CD14-positive monocyte (primary cell): ENCODE results near the gene IRX4. TPM values are rescaled to one million over a fixed set of nuclear protein-coding genes. Genes with fewer than 3 reads are reported as not detected.

Source experiments
- DNase-seq, 3 donors: peaks; one replicate each; pipeline ENCODE4 v3.0.0-alpha.2; 2011 to 2022
- H2AFZ ChIP-seq: 2 replicates; pipeline ENCODE4 v1.6.0; 2012; ENCODE audit warnings: mild to moderate bottlenecking, low read depth, low read length, inconsistent platforms; ENCODE audit not compliant: insufficient read depth, poor library complexity, severe bottlenecking
- H3K27ac ChIP-seq, 2 donors: 1 replicate in 1 of 2; 2 replicates in 1 of 2; pipeline ENCODE4 v1.5.1; 2012 to 2013; ENCODE audit warnings: low read length in 2 of 2, control low read depth in 1 of 2, inconsistent platforms in 1 of 2, low read depth in 1 of 2, mild to moderate bottlenecking in 1 of 2
- H3K27me3 ChIP-seq, 2 donors: one replicate each; pipeline versions ENCODE4 v1.6.0 to v1.6.1; 2011 to 2013; ENCODE audit warnings: low read length in 2 of 2; ENCODE audit not compliant: control insufficient read depth in 2 of 2, insufficient read depth in 2 of 2
- H3K36me3 ChIP-seq, 2 donors: replicated peaks in 1 of 2; 1 replicate in 1 of 2; 2 replicates in 1 of 2; pipeline versions ENCODE4 v1.5.1 to v1.6.1; 2012 to 2013; ENCODE audit warnings: low read length in 2 of 2, control low read depth in 1 of 2, inconsistent platforms in 1 of 2, mild to moderate bottlenecking in 1 of 2; ENCODE audit not compliant: insufficient read depth in 2 of 2, control insufficient read depth in 1 of 2
- H3K4me1 ChIP-seq, 2 donors: 1 replicate in 1 of 2; 2 replicates in 1 of 2; pipeline versions ENCODE4 v1.5.1 to v1.6.1; 2012 to 2013; ENCODE audit warnings: low read length in 2 of 2, control low read depth in 1 of 2, inconsistent platforms in 1 of 2, mild to moderate bottlenecking in 1 of 2, moderate library complexity in 1 of 2; ENCODE audit not compliant: insufficient read depth in 2 of 2, control insufficient read depth in 1 of 2
- H3K4me2 ChIP-seq: replicated peaks from 2 replicates; pipeline ENCODE3; 2012; ENCODE audit warnings: low read length, moderate library complexity, mild to moderate bottlenecking; ENCODE audit not compliant: poor library complexity, severe bottlenecking; ENCODE audit errors: extremely low read depth
- H3K4me3 ChIP-seq, 3 experiments: fragments of 200-600 bp in 1 of 3; sonication (generic) in 1 of 3; replicated peaks in 1 of 3; 1 replicate in 2 of 3; 2 replicates in 1 of 3; pipeline ENCODE4 v1.5.1; 2011 to 2013; ENCODE audit warnings: low read length in 3 of 3, mild to moderate bottlenecking in 3 of 3, control low read depth in 2 of 3, low read depth in 2 of 3, inconsistent platforms in 1 of 3, moderate library complexity in 1 of 3
- H3K79me2 ChIP-seq: 2 replicates; pipeline ENCODE4 v1.6.0; 2012; ENCODE audit warnings: mild to moderate bottlenecking, control low read depth, inconsistent platforms, low read length, moderate library complexity; ENCODE audit not compliant: insufficient read depth
- H3K9ac ChIP-seq: 2 replicates; pipeline ENCODE4 v1.6.0; 2017; ENCODE audit warnings: low read length, mild to moderate bottlenecking; ENCODE audit not compliant: insufficient read depth, poor library complexity, severe bottlenecking
- H3K9me3 ChIP-seq, 2 donors: replicated peaks in 1 of 2; 1 replicate in 1 of 2; 2 replicates in 1 of 2; pipeline versions ENCODE4 v1.5.1 to v1.6.1; 2012 to 2013; ENCODE audit warnings: low read length in 2 of 2, control low read depth in 1 of 2; ENCODE audit not compliant: control insufficient read depth in 1 of 2, insufficient read depth in 1 of 2
- H4K20me1 ChIP-seq: 2 replicates; pipeline ENCODE4 v1.6.0; 2012; ENCODE audit warnings: mild to moderate bottlenecking, low read length, control low read depth, moderate library complexity; ENCODE audit not compliant: insufficient read depth
- H3K27ac Mint-ChIP-seq, 7 donors: one replicate each; pipeline ENCODE4 v1.8.0; 2020; ENCODE audit warnings: mild to moderate bottlenecking in 7 of 7, mixed read lengths in 7 of 7, moderate library complexity in 6 of 7, inconsistent platforms in 2 of 7
- H3K27me3 Mint-ChIP-seq, 3 donors: one replicate each; pipeline ENCODE4 v1.8.0; 2021 to 2022; ENCODE audit warnings: low read depth in 3 of 3, mild to moderate bottlenecking in 3 of 3, mixed read lengths in 3 of 3, moderate library complexity in 3 of 3, inconsistent platforms in 1 of 3
- H3K36me3 Mint-ChIP-seq, 2 donors: one replicate each; pipeline ENCODE4 v1.8.0; 2020; ENCODE audit warnings: mixed read lengths in 2 of 2, inconsistent platforms in 1 of 2, mild to moderate bottlenecking in 1 of 2
- H3K4me1 Mint-ChIP-seq: one replicate; pipeline ENCODE4 v1.8.0; 2020; ENCODE audit warnings: mild to moderate bottlenecking, mixed read lengths
- H3K4me3 Mint-ChIP-seq, 2 donors: one replicate each; pipeline ENCODE4 v1.8.0; 2020; ENCODE audit warnings: mild to moderate bottlenecking in 2 of 2, mixed read lengths in 2 of 2, moderate library complexity in 1 of 2
- H3K9me3 Mint-ChIP-seq, 7 donors: one replicate each; pipeline ENCODE4 v1.8.0; 2020 to 2022; ENCODE audit warnings: mixed read lengths in 7 of 7, mild to moderate bottlenecking in 6 of 7, moderate library complexity in 6 of 7, inconsistent platforms in 2 of 7
- WGBS: methylation state at CpG from one replicate; pipeline ENCODE4 v1.1.5; 2013; ENCODE audit warnings: missing lambda C conversion rate; ENCODE audit not compliant: insufficient coverage; 5-methylcytosine and 5-hydroxymethylcytosine counted together
- intact Hi-C, 2 donors: fragments of 100-400 bp; cut with micrococcal nuclease; formaldehyde crosslinking; loops; one replicate each; pipeline versions ENCODE4 v1.15.0 to v1.15.1; 2023
- polyA plus RNA-seq, 3 donors: library from polyadenylated mRNA; depleted of rRNA in 1 of 3; unstranded in 2 of 3; stranded (reverse) in 1 of 3; fragments of 300-500 nt in 2 of 3; fragments of >200 nt in 1 of 3; fragmentation: Illumina TruSeq in 2 of 3; gene quantifications; 1 replicate in 2 of 3; 2 replicates in 1 of 3; pipeline ENCODE4 v1.2.3, GENCODE V29; 2012 to 2021
- TF ChIP-seq, protein P1 (sequence below): fragments of 200-600 bp; IDR thresholded peaks from one replicate; pipeline ENCODE4 v1.8.0; 2022; ENCODE audit warnings: antibody characterized with exemption, mild to moderate bottlenecking

The IRX4 gene
- polyA plus RNA-seq, 3 donors: not detected

GRCh38 chr5:1853531-1853930, 29.2 kb downstream of the IRX4 start:
- no peak overlapping the region for H3K27ac ChIP-seq
- peak overlapping the region in 1 of 2 donors; percentile 51 for H3K4me3 Mint-ChIP-seq
- no peak overlapping the region for H2AFZ ChIP-seq
- H3K9me3 Mint-ChIP-seq: peaks cover 2 to 8% (median 4%) of the 10 kb centered on the region in 7 donors
- peaks cover 6 to 34% of the 10 kb centered on the region in 2 donors for H3K27me3 ChIP-seq
- H3K4me1 ChIP-seq: no peaks in the 10 kb centered on the region
- H3K27me3 Mint-ChIP-seq: peaks cover 50 to 87% (median 66%) of the 10 kb centered on the region in 3 donors
- intact Hi-C loops: no loop called here
- H3K36me3 ChIP-seq: no peaks in the 10 kb centered on the region
- no peak overlapping the region for H3K9ac ChIP-seq
- H3K36me3 Mint-ChIP-seq: no peaks in the 10 kb centered on the region
- H3K9me3 ChIP-seq: peaks cover 0 to 5% of the 10 kb centered on the region in 2 donors
- H3K4me2 ChIP-seq: no peak overlapping the region
- no peak overlapping the region for H3K27ac Mint-ChIP-seq
- H3K4me1 Mint-ChIP-seq: no peaks in the 10 kb centered on the region
- TF ChIP-seq, protein P1, sequence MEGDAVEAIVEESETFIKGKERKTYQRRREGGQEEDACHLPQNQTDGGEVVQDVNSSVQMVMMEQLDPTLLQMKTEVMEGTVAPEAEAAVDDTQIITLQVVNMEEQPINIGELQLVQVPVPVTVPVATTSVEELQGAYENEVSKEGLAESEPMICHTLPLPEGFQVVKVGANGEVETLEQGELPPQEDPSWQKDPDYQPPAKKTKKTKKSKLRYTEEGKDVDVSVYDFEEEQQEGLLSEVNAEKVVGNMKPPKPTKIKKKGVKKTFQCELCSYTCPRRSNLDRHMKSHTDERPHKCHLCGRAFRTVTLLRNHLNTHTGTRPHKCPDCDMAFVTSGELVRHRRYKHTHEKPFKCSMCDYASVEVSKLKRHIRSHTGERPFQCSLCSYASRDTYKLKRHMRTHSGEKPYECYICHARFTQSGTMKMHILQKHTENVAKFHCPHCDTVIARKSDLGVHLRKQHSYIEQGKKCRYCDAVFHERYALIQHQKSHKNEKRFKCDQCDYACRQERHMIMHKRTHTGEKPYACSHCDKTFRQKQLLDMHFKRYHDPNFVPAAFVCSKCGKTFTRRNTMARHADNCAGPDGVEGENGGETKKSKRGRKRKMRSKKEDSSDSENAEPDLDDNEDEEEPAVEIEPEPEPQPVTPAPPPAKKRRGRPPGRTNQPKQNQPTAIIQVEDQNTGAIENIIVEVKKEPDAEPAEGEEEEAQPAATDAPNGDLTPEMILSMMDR: no peak
- 70% methylated on average over 8 of the region's 8 CpGs for WGBS
- H3K79me2 ChIP-seq: no peaks in the 10 kb centered on the region
- no peak for DNase-seq
- no peaks in the 10 kb centered on the region for H4K20me1 ChIP-seq
- no peak overlapping the region for H3K4me3 ChIP-seq

GRCh38 chr5:1852324-1852947, 30.3 kb downstream of the IRX4 start:
- Mint-ChIP-seq H3K27ac (no peak overlapping the region), H3K4me3 (peak overlapping the region in 1 of 2 donors; percentile 35), H3K9me3 (peaks cover 0 to 5% (median 2%) of the 10 kb centered on the region in 7 donors), H3K27me3 (peaks cover 54 to 87% (median 70%) of the 10 kb centered on the region in 3 donors), H3K4me1 (no peaks in the 10 kb centered on the region), H3K36me3 (no peaks in the 10 kb centered on the region)
- no peak overlapping the region for H3K9ac ChIP-seq
- H3K4me1 ChIP-seq: no peaks in the 10 kb centered on the region
- TF ChIP-seq, protein P1: no peak
- H3K27me3 ChIP-seq: peaks cover 6 to 34% of the 10 kb centered on the region in 2 donors
- no peaks in the 10 kb centered on the region for H4K20me1 ChIP-seq
- no peak for DNase-seq
- H3K4me2 ChIP-seq: no peak overlapping the region
- no peak overlapping the region for H2AFZ ChIP-seq
- 63% methylated on average over 15 of the region's 23 CpGs for WGBS
- peaks cover 0 to 2% of the 10 kb centered on the region in 2 donors for H3K9me3 ChIP-seq
- intact Hi-C loops: no loop called here
- H3K27ac ChIP-seq: no peak overlapping the region
- no peaks in the 10 kb centered on the region for H3K79me2 ChIP-seq
- no peaks in the 10 kb centered on the region for H3K36me3 ChIP-seq
- H3K4me3 ChIP-seq: no peak overlapping the region
